Neural cell (in vitro differentiated cells): ENCODE results near the gene ALDH1A1. TPM values are rescaled to one million over a fixed set of nuclear protein-coding genes. Genes with fewer than 3 reads are reported as not detected.

Experiments used
- H2AFZ ChIP-seq: fragments of 200-600, 300-800 bp; sonication (generic), shearing (Covaris generic); 2 replicates; pipeline ENCODE4 v1.6.0; 2014; ENCODE audit warnings: low read depth, mild to moderate bottlenecking, antibody characterized with exemption, low read length, moderate library complexity
- H3F3A ChIP-seq: fragments of 200-600 bp; shearing (Covaris generic); 2 replicates; pipeline ENCODE4 v1.6.1; 2016; ENCODE audit warnings: mild to moderate bottlenecking, moderate library complexity, mixed read lengths, antibody characterized with exemption, low read length; ENCODE audit not compliant: insufficient read depth, poor library complexity, severe bottlenecking
- H3K27ac ChIP-seq: fragments of 200-600, 300-800 bp; sonication (generic), shearing (Covaris generic); 2 replicates; pipeline ENCODE4 v1.5.1; 2014; ENCODE audit warnings: mild to moderate bottlenecking, low read length, moderate library complexity
- H3K27me3 ChIP-seq: fragments of 300-800, 200-600 bp; sonication (generic), shearing (Covaris generic); 2 replicates; pipeline ENCODE4 v1.6.0; 2014; ENCODE audit warnings: mild to moderate bottlenecking, low read depth, low read length, moderate library complexity; ENCODE audit not compliant: insufficient read depth
- H3K36me3 ChIP-seq: fragments of 300-800, 200-600 bp; sonication (generic), shearing (Covaris generic); 2 replicates; pipeline ENCODE4 v1.5.1; 2014; ENCODE audit warnings: mild to moderate bottlenecking, antibody characterized with exemption, low read length, moderate library complexity; ENCODE audit not compliant: insufficient read depth
- H3K4me2 ChIP-seq: fragments of 300-800, 200-600 bp; sonication (generic), shearing (Covaris generic); 2 replicates; pipeline ENCODE4 v1.6.0; 2014; ENCODE audit warnings: mild to moderate bottlenecking, low read length
- H3K4me3 ChIP-seq: fragments of 300-800, 200-600 bp; sonication (generic), shearing (Covaris generic); 2 replicates; pipeline ENCODE4 v1.5.1; 2014; ENCODE audit warnings: mild to moderate bottlenecking, low read length, moderate library complexity
- H3K79me2 ChIP-seq: fragments of 200-600 bp; shearing (Covaris generic); replicated peaks from 2 replicates; pipeline ENCODE4 v1.6.0; 2014; ENCODE audit warnings: mild to moderate bottlenecking, low read length, moderate library complexity; ENCODE audit not compliant: insufficient read depth
- H3K9ac ChIP-seq: fragments of 300-800, 200-600 bp; sonication (generic), shearing (Covaris generic); 2 replicates; pipeline ENCODE4 v1.6.1; 2016; ENCODE audit warnings: mild to moderate bottlenecking, low read length, mixed read lengths
- H3K9me2 ChIP-seq: fragments of 200-600 bp; shearing (Covaris generic); 2 replicates; pipeline ENCODE4 v1.6.1; 2016; ENCODE audit warnings: mild to moderate bottlenecking, low read length, mixed read lengths; ENCODE audit not compliant: insufficient read depth
- H3K9me3 ChIP-seq: fragments of 200-600, 300-800 bp; sonication (generic), shearing (Covaris generic); 2 replicates; pipeline ENCODE4 v1.6.1; 2016; ENCODE audit warnings: mild to moderate bottlenecking, mixed run types, low read length, moderate library complexity, mixed read lengths
- H4K20me1 ChIP-seq: fragments of 200-600 bp; shearing (Covaris generic); 2 replicates; pipeline ENCODE4 v1.6.1; 2016; ENCODE audit warnings: mild to moderate bottlenecking, mixed run types; ENCODE audit not compliant: insufficient read depth
- EP300 ChIP-seq: fragments of 450-650 bp; conservative IDR thresholded peaks from 2 replicates; pipeline ENCODE4 v1.6.1; 2014; ENCODE audit warnings: antibody characterized with exemption, mild to moderate bottlenecking, moderate library complexity; ENCODE audit not compliant: poor library complexity, severe bottlenecking
- EZH2 ChIP-seq: fragments of 200-600, 300-800 bp; shearing (Covaris generic), sonication (generic); IDR thresholded peaks from 2 replicates; pipeline ENCODE4 v1.6.1; 2014; ENCODE audit warnings: antibody characterized with exemption, low read length, borderline replicate concordance, mild to moderate bottlenecking; ENCODE audit not compliant: insufficient read depth, poor library complexity, severe bottlenecking
- MXI1 ChIP-seq: fragments of 450-650 bp; conservative IDR thresholded peaks from 2 replicates; pipeline ENCODE4 v1.6.1; 2014; ENCODE audit warnings: antibody characterized with exemption, mild to moderate bottlenecking; ENCODE audit not compliant: poor library complexity, severe bottlenecking
- POLR2AphosphoS5 ChIP-seq: IDR thresholded peaks from 2 replicates; pipeline ENCODE4 v1.6.1; 2012
- RAD21 ChIP-seq: fragments of 450-650 bp; conservative IDR thresholded peaks from 2 replicates; pipeline ENCODE4 v1.6.1; 2014; ENCODE audit warnings: antibody characterized with exemption, mild to moderate bottlenecking, moderate library complexity
- SMC3 ChIP-seq: fragments of 450-650 bp; conservative IDR thresholded peaks from 2 replicates; pipeline ENCODE4 v1.6.1; 2014; ENCODE audit warnings: antibody characterized with exemption, mild to moderate bottlenecking, moderate library complexity; ENCODE audit not compliant: poor library complexity
- TAF1 ChIP-seq: IDR thresholded peaks from 2 replicates; pipeline ENCODE4 v1.6.1; 2012; ENCODE audit warnings: low read depth
- polyA plus RNA-seq: library from polyadenylated mRNA; depleted of rRNA; stranded (reverse); fragments of >200 nt; gene quantifications from 2 replicates; pipeline ENCODE4 v1.2.3, GENCODE V29; 2014
- TF ChIP-seq, protein P1 (sequence below): IDR thresholded peaks from 2 replicates; pipeline ENCODE4 v1.6.1; 2012; ENCODE audit warnings: borderline replicate concordance
- TF ChIP-seq, protein P2 (sequence below): fragments of 450-650 bp; IDR thresholded peaks from 2 replicates; pipeline ENCODE4 v1.5.1; 2014; ENCODE audit warnings: antibody characterized with exemption, mild to moderate bottlenecking, moderate library complexity; ENCODE audit not compliant: poor library complexity, severe bottlenecking

ALDH1A1 gene
- polyA plus RNA-seq, 1 donor from 2014 or later: not detected

GRCh38 chr9:72883875-72884274, 69.0 kb downstream of the ALDH1A1 start:
- H3F3A ChIP-seq: no peaks in the 10 kb centered on the region
- peaks cover 3% of the 10 kb centered on the region for H3K9me3 ChIP-seq
- no peaks in the 10 kb centered on the region for H4K20me1 ChIP-seq
- no peak overlapping the region for H3K27ac ChIP-seq
- TF ChIP-seq POLR2AphosphoS5 (no peak), TAF1 (no peak), EP300 (no peak), SMC3 (no peak), EZH2 (no peak), RAD21 (no peak)
- TF ChIP-seq, protein P1, sequence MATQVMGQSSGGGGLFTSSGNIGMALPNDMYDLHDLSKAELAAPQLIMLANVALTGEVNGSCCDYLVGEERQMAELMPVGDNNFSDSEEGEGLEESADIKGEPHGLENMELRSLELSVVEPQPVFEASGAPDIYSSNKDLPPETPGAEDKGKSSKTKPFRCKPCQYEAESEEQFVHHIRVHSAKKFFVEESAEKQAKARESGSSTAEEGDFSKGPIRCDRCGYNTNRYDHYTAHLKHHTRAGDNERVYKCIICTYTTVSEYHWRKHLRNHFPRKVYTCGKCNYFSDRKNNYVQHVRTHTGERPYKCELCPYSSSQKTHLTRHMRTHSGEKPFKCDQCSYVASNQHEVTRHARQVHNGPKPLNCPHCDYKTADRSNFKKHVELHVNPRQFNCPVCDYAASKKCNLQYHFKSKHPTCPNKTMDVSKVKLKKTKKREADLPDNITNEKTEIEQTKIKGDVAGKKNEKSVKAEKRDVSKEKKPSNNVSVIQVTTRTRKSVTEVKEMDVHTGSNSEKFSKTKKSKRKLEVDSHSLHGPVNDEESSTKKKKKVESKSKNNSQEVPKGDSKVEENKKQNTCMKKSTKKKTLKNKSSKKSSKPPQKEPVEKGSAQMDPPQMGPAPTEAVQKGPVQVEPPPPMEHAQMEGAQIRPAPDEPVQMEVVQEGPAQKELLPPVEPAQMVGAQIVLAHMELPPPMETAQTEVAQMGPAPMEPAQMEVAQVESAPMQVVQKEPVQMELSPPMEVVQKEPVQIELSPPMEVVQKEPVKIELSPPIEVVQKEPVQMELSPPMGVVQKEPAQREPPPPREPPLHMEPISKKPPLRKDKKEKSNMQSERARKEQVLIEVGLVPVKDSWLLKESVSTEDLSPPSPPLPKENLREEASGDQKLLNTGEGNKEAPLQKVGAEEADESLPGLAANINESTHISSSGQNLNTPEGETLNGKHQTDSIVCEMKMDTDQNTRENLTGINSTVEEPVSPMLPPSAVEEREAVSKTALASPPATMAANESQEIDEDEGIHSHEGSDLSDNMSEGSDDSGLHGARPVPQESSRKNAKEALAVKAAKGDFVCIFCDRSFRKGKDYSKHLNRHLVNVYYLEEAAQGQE: no peak
- TF ChIP-seq, protein P2, sequence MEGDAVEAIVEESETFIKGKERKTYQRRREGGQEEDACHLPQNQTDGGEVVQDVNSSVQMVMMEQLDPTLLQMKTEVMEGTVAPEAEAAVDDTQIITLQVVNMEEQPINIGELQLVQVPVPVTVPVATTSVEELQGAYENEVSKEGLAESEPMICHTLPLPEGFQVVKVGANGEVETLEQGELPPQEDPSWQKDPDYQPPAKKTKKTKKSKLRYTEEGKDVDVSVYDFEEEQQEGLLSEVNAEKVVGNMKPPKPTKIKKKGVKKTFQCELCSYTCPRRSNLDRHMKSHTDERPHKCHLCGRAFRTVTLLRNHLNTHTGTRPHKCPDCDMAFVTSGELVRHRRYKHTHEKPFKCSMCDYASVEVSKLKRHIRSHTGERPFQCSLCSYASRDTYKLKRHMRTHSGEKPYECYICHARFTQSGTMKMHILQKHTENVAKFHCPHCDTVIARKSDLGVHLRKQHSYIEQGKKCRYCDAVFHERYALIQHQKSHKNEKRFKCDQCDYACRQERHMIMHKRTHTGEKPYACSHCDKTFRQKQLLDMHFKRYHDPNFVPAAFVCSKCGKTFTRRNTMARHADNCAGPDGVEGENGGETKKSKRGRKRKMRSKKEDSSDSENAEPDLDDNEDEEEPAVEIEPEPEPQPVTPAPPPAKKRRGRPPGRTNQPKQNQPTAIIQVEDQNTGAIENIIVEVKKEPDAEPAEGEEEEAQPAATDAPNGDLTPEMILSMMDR: no peak
- no peaks in the 10 kb centered on the region for H3K27me3 ChIP-seq
- no peaks in the 10 kb centered on the region for H3K36me3 ChIP-seq
- no peak overlapping the region for H3K9ac ChIP-seq
- H3K79me2 ChIP-seq: no peaks in the 10 kb centered on the region
- H2AFZ ChIP-seq: no peak overlapping the region
- no peak overlapping the region for H3K4me3 ChIP-seq
- no peaks in the 10 kb centered on the region for H3K9me2 ChIP-seq
- H3K4me2 ChIP-seq: no peak overlapping the region

- no peaks in the 10 kb centered on the region for H3K36me3 ChIP-seq
- H3K4me3 ChIP-seq: no peak overlapping the region
- H3K27ac ChIP-seq: no peak overlapping the region
- H3F3A ChIP-seq: no peaks in the 10 kb centered on the region
- H3K27me3 ChIP-seq: no peaks in the 10 kb centered on the region
- no peak overlapping the region for H2AFZ ChIP-seq
- H3K79me2 ChIP-seq: no peaks in the 10 kb centered on the region
- H3K4me2 ChIP-seq: no peak overlapping the region
- no peak overlapping the region for H3K9ac ChIP-seq
- no peak for TF ChIP-seq RAD21
- no peak for TF ChIP-seq EZH2
- TF ChIP-seq POLR2AphosphoS5: no peak
- no peak for TF ChIP-seq MXI1
- TF ChIP-seq, protein P2: no peak
- TF ChIP-seq EP300: no peak
- TF ChIP-seq TAF1: no peak
- H3K9me2 ChIP-seq: no peaks in the 10 kb centered on the region
- no peaks in the 10 kb centered on the region for H4K20me1 ChIP-seq
- H3K9me3 ChIP-seq: peaks cover 3% of the 10 kb centered on the region
Measured at GRCh38 chr9:72882117-72882775, 70.6 kb downstream of the ALDH1A1 start.
